Measurements from ENCODE around the gene MKS1. TPM values are rescaled to one million over a fixed set of nuclear protein-coding genes. Genes with fewer than 3 reads are reported as not detected.

The MKS1 gene
- total RNA-seq, 1 experiment from 2014 or later, result 24.8 TPM

- Histone ChIP-seq H3K9me3 (ENCODE audit: control insufficient read depth, low read depth, low read length) (peaks cover 7% of the 10 kb centered on the region), H2AFZ (ENCODE audit: low read length) (no peak overlapping the region), H2BK5ac (ENCODE audit: insufficient read length, low read length) (no peak overlapping the region), H3K4me2 (ENCODE audit: insufficient read depth, insufficient read length, low read length) (no peak overlapping the region), H4K8ac (replicated peaks; ENCODE audit: insufficient read length, low read depth, low read length) (no peak overlapping the region), H3K27ac (ENCODE audit: insufficient read length, low read depth, low read length) (no peak overlapping the region), H3K9ac (ENCODE audit: extremely low read depth, insufficient read length, low read length) (no peak overlapping the region), H2BK120ac (ENCODE audit: low read depth, low read length, poor library complexity, severe bottlenecking) (no peak overlapping the region), H4K91ac (ENCODE audit: insufficient read length, low read depth, low read length) (no peak overlapping the region), H4K5ac (ENCODE audit: insufficient read length, low read depth, low read length) (no peak overlapping the region), H3K27me3 (ENCODE audit: insufficient read depth, low read length) (peaks cover 27% of the 10 kb centered on the region), H2AK5ac (ENCODE audit: insufficient read length, low read length) (no peak overlapping the region), H2BK15ac (ENCODE audit: low read depth, low read length) (no peak overlapping the region), H3K14ac (ENCODE audit: insufficient read depth, low read length) (no peak overlapping the region), H3K23ac (ENCODE audit: insufficient read length, low read depth, low read length) (no peak overlapping the region), H3K4me1 (ENCODE audit: insufficient read depth, low read length) (no peaks in the 10 kb centered on the region; the same call in 1 of the 2 replicates), H3K56ac (ENCODE audit: insufficient read length, low read depth, low read length) (no peak overlapping the region), H3T11ph (ENCODE audit: low read length) (no peak overlapping the region), H3K79me1 (ENCODE audit: insufficient read depth, low read depth, low read length, poor library complexity, severe bottlenecking) (no peaks in the 10 kb centered on the region), H2BK12ac (ENCODE audit: insufficient read length, low read depth, low read length) (no peak overlapping the region), H3K79me2 (ENCODE audit: insufficient read depth, low read length) (no peaks in the 10 kb centered on the region), H3K4ac (ENCODE audit: low read depth, low read length) (no peak overlapping the region), H2BK20ac (ENCODE audit: low read depth, low read length, poor library complexity, severe bottlenecking) (no peak overlapping the region), H3K23me2 (ENCODE audit: insufficient read length, low read depth, low read length, poor library complexity, severe bottlenecking) (peaks cover 8% of the 10 kb centered on the region), H4K20me1 (ENCODE audit: control insufficient read depth, insufficient read depth, insufficient read length) (no peaks in the 10 kb centered on the region), H3K18ac (ENCODE audit: insufficient read length, low read depth, low read length) (no peak overlapping the region)
- no peak for DNase-seq
- Mint-ChIP-seq H3K4me1 (peaks cover 11 to 16% of the 10 kb centered on the region in 2 experiments), H3K9me3 (peaks cover 8% of the 10 kb centered on the region in 2 experiments), H3K4me3 (no peak overlapping the region), H3K27me3 (ENCODE audit: low read depth) (peaks cover 96% of the 10 kb centered on the region), H3K36me3 (ENCODE audit: insufficient read depth in 1 of 3, low read depth in 3 of 3) (peaks cover 0 to 6% (median 6%) of the 10 kb centered on the region in 3 experiments; a peak in 4 of 7 replicates), H3K27ac (no peak overlapping the region)
- TF ChIP-seq CTCF (conservative IDR thresholded peaks at IDR 0.05), result no peak
- no CpG with 5 or more reads among the region's 10 CpGs for WGBS (ENCODE audit: extremely low coverage, insufficient read length, low lambda C conversion rate)
These were observed 26.5 kb upstream of the MKS1 start for GRCh38 chr17:58245428-58246103.
